HG03060 (cell line): ENCODE data around the gene IFT122.

Experiments
- ATAC-seq: cut with Tn5 transposase; IDR thresholded peaks from one replicate; pipeline ENCODE4 v1.9.1; 2021; ENCODE audit warnings: low read depth, moderate number of reproducible peaks; ENCODE audit not compliant: unreplicated experiment

The IFT122 gene

GRCh38 chr3:129415830-129416229 is 24.2 kb upstream of the IFT122 start:
- no peak for ATAC-seq

DNA sequence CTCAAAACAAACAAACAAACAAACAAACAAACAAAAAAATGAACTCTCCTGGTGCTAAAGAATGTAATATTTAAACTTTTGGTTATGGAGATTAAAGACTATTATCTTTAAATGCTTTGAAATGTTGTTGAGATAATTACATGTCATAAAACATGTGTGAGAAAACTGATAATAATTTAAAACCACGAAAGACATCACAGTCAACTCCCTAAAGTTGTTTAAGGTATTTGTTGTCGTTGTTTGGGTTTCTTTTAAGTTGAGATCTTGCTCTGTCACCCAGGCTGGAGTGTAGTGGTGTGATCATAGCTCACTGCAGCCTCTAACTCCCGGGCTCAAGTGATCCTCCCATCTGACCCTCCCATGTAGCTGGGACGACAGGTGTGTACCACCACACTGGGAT is 23.6 kb upstream of the IFT122 start:
- no peak for ATAC-seq

GRCh38 chr3:129417326-129417725 is 22.7 kb upstream of the IFT122 start:
- ATAC-seq = no peak

GRCh38 chr3:129418041-129418973 is 21.7 kb upstream of the IFT122 start:
- no peak for ATAC-seq

- no peak for ATAC-seq
These were observed 20.5 kb upstream of the IFT122 start for GRCh38 chr3:129419476-129419875.

DNA sequence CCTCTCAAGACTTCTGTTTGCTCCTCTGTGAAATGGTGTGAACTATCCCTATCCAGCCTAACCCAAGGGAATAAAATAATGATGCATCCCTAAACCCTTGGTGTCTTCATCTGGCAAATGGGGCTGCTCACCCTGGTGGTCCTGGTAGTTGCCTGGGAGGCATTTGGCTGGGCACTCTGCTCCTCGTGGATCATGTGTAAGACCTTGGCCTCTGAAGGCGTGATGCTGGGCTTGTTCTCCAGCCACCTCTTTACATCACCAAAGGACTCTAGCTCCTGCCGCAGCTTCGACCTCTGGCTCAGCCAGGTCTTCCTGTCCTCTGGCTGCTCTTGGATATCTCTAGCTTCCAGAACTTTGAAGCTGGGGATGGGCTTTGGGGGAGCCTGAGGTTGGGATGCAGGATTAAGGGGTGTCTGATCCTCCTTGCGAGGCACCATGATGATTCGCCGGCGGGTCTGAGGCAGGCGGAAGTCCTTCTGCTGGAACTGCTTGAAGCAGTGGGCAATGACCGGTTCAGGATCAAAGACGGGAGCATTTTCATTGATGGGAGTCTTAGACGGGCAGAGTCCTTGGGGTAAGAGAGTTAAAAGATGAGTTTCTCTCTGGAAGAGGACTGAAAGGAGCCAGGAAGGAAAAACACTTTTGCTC is 18.7 kb upstream of the IFT122 start:
- ATAC-seq = no peak

- no peak for ATAC-seq
These were observed 17.9 kb upstream of the IFT122 start for GRCh38 chr3:129421988-129422745.

DNA sequence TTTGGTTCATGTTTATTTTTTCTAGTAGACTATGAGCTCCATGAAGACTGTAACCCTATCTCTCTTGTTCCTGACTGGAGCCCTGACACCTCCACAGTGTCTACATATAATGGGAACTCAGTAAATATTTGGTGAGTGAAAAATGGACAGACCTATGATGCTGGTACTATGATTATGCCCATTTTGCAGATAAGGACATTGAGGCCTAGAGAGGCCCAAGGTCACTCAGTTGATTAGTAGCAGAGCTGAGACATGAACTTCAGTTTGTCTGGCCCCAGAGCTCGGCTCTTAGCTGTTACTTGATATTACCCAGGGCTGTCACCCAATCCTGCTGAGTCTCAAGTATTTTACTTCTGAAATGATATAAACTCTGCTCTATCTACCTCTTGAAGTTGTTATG is 17.1 kb upstream of the IFT122 start:
- ATAC-seq = no peak

DNA sequence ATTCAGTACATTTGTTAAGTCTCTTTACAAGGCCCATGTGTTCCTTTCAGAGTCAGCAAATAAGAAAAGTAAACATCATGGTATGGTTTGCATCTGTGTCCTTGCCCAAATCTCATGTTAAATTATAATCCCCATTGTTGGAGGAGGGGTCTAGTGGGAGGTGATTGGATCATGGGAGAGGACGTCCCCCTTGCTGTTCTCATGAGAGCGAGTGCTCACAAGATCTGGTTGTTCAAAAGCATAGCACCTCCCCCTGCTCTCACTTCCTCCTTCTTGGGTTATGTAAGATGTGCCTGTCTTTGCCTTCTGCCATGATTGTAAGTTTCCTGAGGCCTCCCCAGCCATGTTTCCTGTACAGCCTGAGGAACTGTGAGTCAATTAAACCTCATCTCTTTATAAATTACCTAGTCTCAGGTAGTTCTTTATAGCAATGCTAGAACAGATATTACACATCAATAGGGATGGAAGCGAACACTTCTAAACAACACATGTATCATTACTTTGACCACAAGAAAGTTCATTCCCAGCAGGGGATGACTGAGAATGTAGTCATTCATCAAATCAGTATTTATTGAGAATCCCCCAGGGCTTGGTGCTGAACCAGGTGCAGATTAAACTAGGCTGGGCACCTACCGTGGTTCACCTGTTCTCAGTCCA is 15.7 kb upstream of the IFT122 start:
- peak; percentile 41 for ATAC-seq

DNA sequence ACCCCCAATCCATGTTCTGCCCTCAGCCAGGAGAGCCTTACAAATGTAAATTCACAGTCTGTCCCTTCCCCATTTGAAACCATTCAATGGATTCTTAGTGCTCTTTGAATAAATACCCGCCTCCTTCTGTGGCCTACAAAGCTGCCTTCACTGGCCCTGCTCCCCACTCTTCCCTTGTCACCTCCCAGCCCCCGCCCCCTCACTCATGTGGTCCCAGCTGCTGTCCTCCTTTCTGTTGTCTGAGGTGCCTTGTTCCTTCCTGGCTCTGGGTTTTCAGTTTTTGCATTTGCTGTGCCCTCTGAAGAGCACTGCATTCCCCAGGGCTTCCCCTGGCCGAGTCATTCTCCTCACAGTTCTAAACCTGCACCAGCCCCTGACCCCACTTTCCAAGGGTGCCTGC is 14.8 kb upstream of the IFT122 start:
- no peak for ATAC-seq

GRCh38 chr3:129425619-129426018 is 14.4 kb upstream of the IFT122 start:
- no peak for ATAC-seq

GRCh38 chr3:129428007-129428375 is 12.0 kb upstream of the IFT122 start:
- ATAC-seq = no peak

- peak; percentile 55 for ATAC-seq
These were observed 11.5 kb upstream of the IFT122 start, which contains the start of gene EFCAB12 for GRCh38 chr3:129428376-129429079. TSS of gene EFCAB12 (minus strand) at chr3:129428636. CDS start at chr3:129428488, 148 bp downstream.

GRCh38 chr3:129429080-129429451 is 11.0 kb upstream of the IFT122 start:
- no peak for ATAC-seq

DNA sequence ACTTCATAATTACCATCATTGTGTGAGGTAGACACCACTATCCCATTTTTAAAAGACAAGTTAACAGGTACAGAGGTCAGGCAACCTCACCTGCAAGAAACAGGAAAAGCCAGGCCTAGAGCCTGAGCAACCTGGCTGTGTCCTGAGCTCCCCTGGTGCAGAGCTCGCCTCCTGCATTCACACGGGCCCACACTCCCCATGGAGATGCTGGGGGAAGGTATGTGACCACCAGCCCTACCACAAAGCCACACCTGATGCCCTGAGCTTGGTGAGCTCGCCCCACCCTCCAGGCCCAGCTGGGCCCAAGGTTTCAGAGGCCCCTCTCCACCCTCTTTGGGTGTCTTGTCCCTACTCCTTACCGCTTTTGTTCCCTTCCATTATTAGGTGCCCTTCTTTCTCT is 10.4 kb upstream of the IFT122 start:
- no peak for ATAC-seq

GRCh38 chr3:129432036-129432435 is 8.0 kb upstream of the IFT122 start:
- ATAC-seq = no peak

DNA sequence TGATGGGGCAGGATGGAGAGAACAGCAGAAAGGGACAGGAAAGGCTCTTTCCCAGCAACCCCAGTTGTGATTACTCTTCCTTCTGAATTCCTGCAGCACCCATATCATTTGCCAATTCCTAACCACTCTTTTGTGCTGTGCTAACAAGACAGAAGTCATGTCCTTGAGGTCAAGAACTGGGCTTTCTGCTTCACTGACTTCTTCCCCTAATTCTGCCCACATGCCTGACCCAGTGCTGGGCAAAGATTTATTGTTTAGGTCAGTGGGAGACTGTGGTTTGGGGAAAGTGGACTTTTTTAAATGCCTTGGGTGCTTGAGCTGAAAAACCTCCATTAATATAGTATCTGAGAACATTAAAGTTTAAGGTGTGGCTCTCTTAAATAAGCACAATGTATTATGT is 7.4 kb upstream of the IFT122 start:
- no peak for ATAC-seq

DNA sequence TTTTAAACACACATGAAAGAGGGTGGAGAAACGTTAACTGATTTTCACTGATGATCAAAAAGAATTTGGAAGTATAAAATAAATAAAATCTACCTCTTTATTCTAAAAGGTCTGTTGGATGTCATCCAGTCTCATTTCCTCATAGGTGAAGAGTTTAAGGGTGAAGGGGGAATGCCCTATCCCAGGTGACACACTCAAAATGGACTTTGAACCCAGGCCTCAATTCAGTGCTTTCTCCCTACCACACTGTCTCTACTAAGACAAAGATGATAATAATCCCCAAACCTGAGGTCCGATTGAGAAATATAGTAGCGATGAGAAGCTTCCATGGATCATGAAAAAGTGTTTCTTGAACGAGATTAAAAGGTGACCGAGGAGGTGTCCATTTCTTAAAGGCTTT is 6.5 kb upstream of the IFT122 start:
- ATAC-seq = no peak

GRCh38 chr3:129434140-129434539 is 5.9 kb upstream of the IFT122 start:
- ATAC-seq = no peak

- ATAC-seq = no peak
These were observed 4.7 kb upstream of the IFT122 start for GRCh38 chr3:129435367-129435766.
